Upper lobe of right lung (tissue), 1 donor: Measurements from ENCODE around the gene PTPRN2. TPM values are rescaled to one million over a fixed set of nuclear protein-coding genes. Genes with fewer than 3 reads are reported as not detected.
"Not testable (repeated sequence)": the region's sequence is repeated elsewhere in the genome, so short reads cannot be mapped to it uniquely, and the experiment has no call there.

Source experiments
- ATAC-seq: fragments of 200-7000 bp; cut with Tn5 transposase; one replicate; pipeline ENCODE4 v1.9.1; 2020; ENCODE audit warnings: mild to moderate bottlenecking, moderate library complexity
- DNase-seq: peaks from one replicate; pipeline ENCODE4 v3.0.0-alpha.2; 2020
- H3K27ac ChIP-seq: fragments of 200-600 bp; one replicate; pipeline ENCODE4 v1.8.0; 2022
- H3K27me3 ChIP-seq: fragments of 200-600 bp; one replicate; pipeline ENCODE4 v1.8.0; 2022; ENCODE audit warnings: mild to moderate bottlenecking
- H3K36me3 ChIP-seq: fragments of 200-600 bp; one replicate; pipeline ENCODE4 v1.8.0; 2022
- H3K4me1 ChIP-seq: fragments of 200-600 bp; one replicate; pipeline ENCODE4 v1.8.0; 2022
- H3K4me3 ChIP-seq: fragments of 200-600 bp; one replicate; pipeline ENCODE4 v1.8.0; 2022; ENCODE audit warnings: mild to moderate bottlenecking
- H3K9me3 ChIP-seq: fragments of 200-600 bp; one replicate; pipeline ENCODE4 v1.8.0; 2022
- CTCF ChIP-seq: fragments of 200-600 bp; IDR thresholded peaks from one replicate; pipeline ENCODE4 v1.8.0; 2022; ENCODE audit warnings: antibody characterized with exemption
- intact Hi-C: fragments of 100-400 bp; cut with DNase I; formaldehyde crosslinking; loops from one replicate; pipeline ENCODE4 v1.11.0; 2022
- total RNA-seq: library from RNA; stranded (reverse); fragmentation: NEBNext Ultra II Directional; extraction: Animal tissue kit (Norgen Biotek cat#: 25700); gene quantifications from one replicate; pipeline ENCODE4 v1.2.1, GENCODE V29; 2021
- donor health status: DM: no; HTN: yes; CAD: no; lungs with severe emphysema.

PTPRN2 gene
- total RNA-seq, 1 donor from 2014 or later: 4.9 TPM

- Histone ChIP-seq H3K36me3 (no peaks in the 10 kb centered on the region), H3K4me3 (no peak overlapping the region), H3K27ac (no peak overlapping the region), H3K9me3 (no peaks in the 10 kb centered on the region), H3K27me3 (no peaks in the 10 kb centered on the region), H3K4me1 (no peaks in the 10 kb centered on the region)
- no peak for TF ChIP-seq CTCF
- intact Hi-C loops: no loop called here
- no peak for ATAC-seq
- peak; percentile 40 for DNase-seq
These were observed 606.8 kb downstream of the PTPRN2 start for GRCh38 chr7:157980774-157981173.

GRCh38 chr7:157980341-157980731 is 607.3 kb downstream of the PTPRN2 start:
- intact Hi-C loops, ATAC-seq: not testable (repeated sequence)

GRCh38 chr7:157979636-157980340 is 607.8 kb downstream of the PTPRN2 start:
- no peaks in the 10 kb centered on the region for H3K36me3 ChIP-seq
- H3K4me3 ChIP-seq: no peak overlapping the region
- no peak overlapping the region for H3K27ac ChIP-seq
- DNase-seq (no peak), ATAC-seq (no peak)
- TF ChIP-seq CTCF: no peak
- no peaks in the 10 kb centered on the region for H3K9me3 ChIP-seq
- no peaks in the 10 kb centered on the region for H3K4me1 ChIP-seq
- no peaks in the 10 kb centered on the region for H3K27me3 ChIP-seq
- intact Hi-C loops: no loop called here

More at GRCh38 chr7:157980341-157980731, 607.3 kb downstream of the PTPRN2 start:
- not testable (repeated sequence) for DNase-seq, H3K27me3 ChIP-seq, H3K4me3 ChIP-seq, H3K36me3 ChIP-seq, H3K9me3 ChIP-seq, H3K4me1 ChIP-seq, H3K27ac ChIP-seq

GRCh38 chr7:157978766-157979165 is 608.9 kb downstream of the PTPRN2 start:
- DNase-seq: peak; percentile 43
- H3K9me3 ChIP-seq: peaks cover 6% of the 10 kb centered on the region
- H3K27ac ChIP-seq: no peak overlapping the region
- no peaks in the 10 kb centered on the region for H3K4me1 ChIP-seq
- TF ChIP-seq CTCF: no peak
- intact Hi-C loops: no loop called here
- ATAC-seq: no peak
- H3K36me3 ChIP-seq: no peaks in the 10 kb centered on the region
- no peak overlapping the region for H3K4me3 ChIP-seq
- H3K27me3 ChIP-seq: no peaks in the 10 kb centered on the region

GRCh38 chr7:157977717-157978496 is 609.7 kb downstream of the PTPRN2 start:
- no peak for ATAC-seq
- no peak for TF ChIP-seq CTCF
- DNase-seq: peak; percentile 26
- no peak overlapping the region for H3K27ac ChIP-seq
- intact Hi-C loops: no loop called here
- no peak overlapping the region for H3K4me3 ChIP-seq
- H3K4me1 ChIP-seq: no peaks in the 10 kb centered on the region
- H3K9me3 ChIP-seq: peaks cover 13% of the 10 kb centered on the region
- H3K36me3 ChIP-seq: no peaks in the 10 kb centered on the region
- no peaks in the 10 kb centered on the region for H3K27me3 ChIP-seq

- intact Hi-C loops: no loop called here
- no peak for TF ChIP-seq CTCF
- peak; percentile 38 for DNase-seq
- Histone ChIP-seq H3K27me3 (no peaks in the 10 kb centered on the region), H3K4me3 (no peak overlapping the region), H3K4me1 (no peaks in the 10 kb centered on the region), H3K36me3 (no peaks in the 10 kb centered on the region), H3K27ac (no peak overlapping the region), H3K9me3 (peaks cover 13% of the 10 kb centered on the region)
- peak; percentile 21 for ATAC-seq
These were observed 610.3 kb downstream of the PTPRN2 start for GRCh38 chr7:157977306-157977705.
